ENCODE measurements around the gene CAPN7. TPM values are rescaled to one million over a fixed set of nuclear protein-coding genes. Genes with fewer than 3 reads are reported as not detected.
"Not testable (repeated sequence)": the region's sequence is repeated elsewhere in the genome, so short reads cannot be mapped to it uniquely, and the experiment has no call there.

The CAPN7 gene
- total and polyA plus RNA-seq, 2 donors (not counting 1 experiment from before 2014, with no cell fraction given): 40.4 to 85.9 TPM

GRCh38 chr3:15164340-15164739, 41.7 kb upstream of the CAPN7 start:
- Histone ChIP-seq H4K20me1 (ENCODE audit: control insufficient read depth, insufficient read depth, low read length, poor library complexity, severe bottlenecking) (no peaks in the 10 kb centered on the region), H2AFZ (ENCODE audit: insufficient read depth, low read depth, low read length, poor library complexity, severe bottlenecking) (no peak overlapping the region), H3K9me3 (ENCODE audit: control extremely low read depth in 1 of 3, control insufficient read depth in 2 of 3, insufficient read depth in 1 of 3, low read length in 2 of 3) (no peaks in the 10 kb centered on the region), H3K4me3 (ENCODE audit: control extremely low read depth in 1 of 5, extremely low read depth in 1 of 5, insufficient read depth in 1 of 5, low read depth in 2 of 5, low read length in 4 of 5) (no peak overlapping the region), H3K36me3 (replicated peaks in 1 of 2; ENCODE audit: control extremely low read depth in 1 of 2, control insufficient read depth in 1 of 2, extremely low read depth in 1 of 2, insufficient read depth in 2 of 2, low read length in 1 of 2) (no peaks in the 10 kb centered on the region), H3K9ac (ENCODE audit: low read length) (no peak overlapping the region), H3K4me1 (ENCODE audit: control insufficient read depth in 2 of 2, insufficient read depth in 2 of 2, low read length in 2 of 2) (peaks cover 0 to 2% of the 10 kb centered on the region in 2 donors), H3K4me2 (replicated peaks; ENCODE audit: low read depth, low read length, poor library complexity, severe bottlenecking) (no peak overlapping the region), H3K27ac (ENCODE audit: low read length in 2 of 2) (no peak overlapping the region), H3K27me3 (replicated peaks in 1 of 4; ENCODE audit: control extremely low read depth in 1 of 4, control insufficient read depth in 3 of 4, insufficient read depth in 4 of 4, low read length in 3 of 4) (no peaks in the 10 kb centered on the region), H3K79me2 (ENCODE audit: control insufficient read depth, insufficient read depth, low read length) (no peaks in the 10 kb centered on the region)
- Mint-ChIP-seq H3K27me3 (peaks cover 3% of the 10 kb centered on the region), H3K9me3 (ENCODE audit: insufficient read depth) (no peaks in the 10 kb centered on the region), H3K27ac (no peak overlapping the region), H3K4me3 (no peak overlapping the region), H3K4me1 (peaks cover 8% of the 10 kb centered on the region)
- DNase-seq (no peak), ATAC-seq (ENCODE audit: low read depth) (no peak)
- intact Hi-C loops (cut with micrococcal nuclease): no loop called here
- ChIA-PET POLR2A (no interaction called here), CTCF (no interaction called here)
- WGBS (ENCODE audit: insufficient coverage): no CpG with 5 or more reads among the region's 1 CpG
- no peak for TF ChIP-seq CTCF (IDR thresholded peaks at IDR 0.05)
- no peak for TF ChIP-seq EZH2 (IDR thresholded peaks at IDR 0.05; ENCODE audit: borderline replicate concordance, insufficient read depth, low read depth, low read length, poor library complexity, severe bottlenecking)

- H3K4me3 Mint-ChIP-seq: no peak overlapping the region
- H3K27me3 ChIP-seq (replicated peaks in 1 of 4; ENCODE audit: control extremely low read depth in 1 of 4, control insufficient read depth in 3 of 4, insufficient read depth in 4 of 4, low read length in 3 of 4): no peaks in the 10 kb centered on the region
- H2AFZ ChIP-seq (ENCODE audit: insufficient read depth, low read depth, low read length, poor library complexity, severe bottlenecking): peak overlapping the region; percentile 60
- ChIA-PET POLR2A (no interaction called here), CTCF (no interaction called here)
- H3K9me3 ChIP-seq (ENCODE audit: control extremely low read depth in 1 of 3, control insufficient read depth in 2 of 3, insufficient read depth in 1 of 3, low read length in 2 of 3): no peaks in the 10 kb centered on the region
- H3K4me1 ChIP-seq (ENCODE audit: control insufficient read depth in 2 of 2, insufficient read depth in 2 of 2, low read length in 2 of 2): peaks cover 0 to 2% of the 10 kb centered on the region in 2 donors
- H3K4me1 Mint-ChIP-seq: peaks cover 3% of the 10 kb centered on the region
- no peaks in the 10 kb centered on the region for H3K9me3 Mint-ChIP-seq (ENCODE audit: insufficient read depth)
- intact Hi-C loops (cut with micrococcal nuclease): no loop called here
- no peaks in the 10 kb centered on the region for H3K79me2 ChIP-seq (ENCODE audit: control insufficient read depth, insufficient read depth, low read length)
- H3K27ac Mint-ChIP-seq: no peak overlapping the region
- DNase-seq (no peak), ATAC-seq (ENCODE audit: low read depth) (no peak)
- no peaks in the 10 kb centered on the region for H4K20me1 ChIP-seq (ENCODE audit: control insufficient read depth, insufficient read depth, low read length, poor library complexity, severe bottlenecking)
- WGBS (ENCODE audit: insufficient coverage): 100% methylated on average over 5 of the region's 6 CpGs
- no peaks in the 10 kb centered on the region for H3K36me3 ChIP-seq (replicated peaks in 1 of 2; ENCODE audit: control extremely low read depth in 1 of 2, control insufficient read depth in 1 of 2, extremely low read depth in 1 of 2, insufficient read depth in 2 of 2, low read length in 1 of 2)
- no peak overlapping the region for H3K4me2 ChIP-seq (replicated peaks; ENCODE audit: low read depth, low read length, poor library complexity, severe bottlenecking)
- H3K9ac ChIP-seq (ENCODE audit: low read length): no peak overlapping the region
- H3K27me3 Mint-ChIP-seq: peaks cover 3% of the 10 kb centered on the region
- no peak overlapping the region for H3K27ac ChIP-seq (ENCODE audit: low read length in 2 of 2)
- no peak for TF ChIP-seq CTCF (IDR thresholded peaks at IDR 0.05)
- no peak for TF ChIP-seq EZH2 (IDR thresholded peaks at IDR 0.05; ENCODE audit: borderline replicate concordance, insufficient read depth, low read depth, low read length, poor library complexity, severe bottlenecking)
- H3K4me3 ChIP-seq (ENCODE audit: control extremely low read depth in 1 of 5, extremely low read depth in 1 of 5, insufficient read depth in 1 of 5, low read depth in 2 of 5, low read length in 4 of 5): no peak overlapping the region
Measured at GRCh38 chr3:15165061-15165460, 41.0 kb upstream of the CAPN7 start.

- ATAC-seq (ENCODE audit: low read depth): not testable (repeated sequence)
- WGBS (ENCODE audit: insufficient coverage): 100% methylated on average over 1 of the region's 3 CpGs
Measured at GRCh38 chr3:15166391-15166790, 39.7 kb upstream of the CAPN7 start.

More at GRCh38 chr3:15166391-15166790, 39.7 kb upstream of the CAPN7 start:
- H3K9me3 Mint-ChIP-seq (ENCODE audit: insufficient read depth); CTCF ChIA-PET; H3K79me2 ChIP-seq (ENCODE audit: control insufficient read depth, insufficient read depth, low read length); H4K20me1 ChIP-seq (ENCODE audit: control insufficient read depth, insufficient read depth, low read length, poor library complexity, severe bottlenecking); H3K9me3 ChIP-seq (ENCODE audit: control extremely low read depth in 1 of 3, control insufficient read depth in 2 of 3, insufficient read depth in 1 of 3, low read length in 2 of 3); H3K27ac ChIP-seq (ENCODE audit: low read length in 2 of 2); H2AFZ ChIP-seq (ENCODE audit: insufficient read depth, low read depth, low read length, poor library complexity, severe bottlenecking); H3K4me1 Mint-ChIP-seq; H3K9ac ChIP-seq (ENCODE audit: low read length); H3K4me1 ChIP-seq (ENCODE audit: control insufficient read depth in 2 of 2, insufficient read depth in 2 of 2, low read length in 2 of 2); POLR2A ChIA-PET; H3K4me3 ChIP-seq (ENCODE audit: control extremely low read depth in 1 of 5, extremely low read depth in 1 of 5, insufficient read depth in 1 of 5, low read depth in 2 of 5, low read length in 4 of 5); H3K27me3 Mint-ChIP-seq; intact Hi-C loops (cut with micrococcal nuclease); H3K4me2 ChIP-seq (replicated peaks; ENCODE audit: low read depth, low read length, poor library complexity, severe bottlenecking); H3K27ac Mint-ChIP-seq; DNase-seq; H3K36me3 ChIP-seq (replicated peaks in 1 of 2; ENCODE audit: control extremely low read depth in 1 of 2, control insufficient read depth in 1 of 2, extremely low read depth in 1 of 2, insufficient read depth in 2 of 2, low read length in 1 of 2); H3K4me3 Mint-ChIP-seq; H3K27me3 ChIP-seq (replicated peaks in 1 of 4; ENCODE audit: control extremely low read depth in 1 of 4, control insufficient read depth in 3 of 4, insufficient read depth in 4 of 4, low read length in 3 of 4): not testable (repeated sequence)
